HG03025 (cell line): Measurements from ENCODE around the gene ANKRD60.

Experiments used
- ATAC-seq: cut with Tn5 transposase; IDR thresholded peaks from one replicate; pipeline ENCODE4 v1.9.1; 2021; ENCODE audit warnings: mild to moderate bottlenecking, moderate library complexity; ENCODE audit not compliant: unreplicated experiment, low FRiP score

ANKRD60 gene, protein sequence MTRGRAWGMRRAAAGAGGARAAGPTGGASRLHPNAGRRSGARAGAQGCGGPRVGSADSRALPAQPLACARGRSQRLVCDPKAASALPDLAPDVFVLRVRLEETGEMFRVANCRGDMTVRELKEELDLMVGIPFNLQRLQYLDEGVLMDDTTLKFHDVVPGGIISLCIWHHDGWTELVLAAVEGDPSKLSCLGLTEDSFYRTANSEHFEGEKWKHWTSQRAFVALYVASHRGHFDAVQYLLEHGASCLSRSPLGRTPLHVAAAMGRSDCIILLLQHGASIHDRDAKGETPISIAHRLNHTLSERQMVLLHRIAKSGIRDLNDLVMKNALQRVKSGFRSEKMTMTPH

GRCh38 chr20:58228484-58229197, at the start of gene ANKRD60:
TSS of gene ANKRD60 (minus strand) at chr20:58228653. CDS start at chr20:58228653, 0 bp downstream.
- no peak for ATAC-seq

- ATAC-seq: no peak
Observed at GRCh38 chr20:58277578-58278472, 49.4 kb upstream of the ANKRD60 start.

DNA sequence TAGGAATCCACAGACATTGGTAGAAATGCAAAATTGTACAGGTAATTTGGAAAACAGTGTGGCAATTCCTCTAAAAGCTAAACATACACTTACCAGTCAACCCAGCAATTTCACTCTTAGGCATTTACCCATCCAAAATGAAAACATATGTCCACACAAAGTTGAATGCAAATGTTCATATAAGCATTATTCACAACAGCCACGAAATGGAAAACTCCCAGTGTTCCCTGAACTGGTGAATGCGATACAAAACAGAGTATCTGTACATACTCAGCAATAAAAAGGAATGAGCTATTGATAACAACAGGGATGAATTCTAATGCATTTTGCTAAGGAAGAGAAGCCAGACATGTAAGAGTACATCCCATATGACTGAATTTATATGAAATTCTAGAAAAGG, 48.7 kb upstream of the ANKRD60 start:
- no peak for ATAC-seq

GRCh38 chr20:58274384-58274783, 45.9 kb upstream of the ANKRD60 start:
- no peak for ATAC-seq

DNA sequence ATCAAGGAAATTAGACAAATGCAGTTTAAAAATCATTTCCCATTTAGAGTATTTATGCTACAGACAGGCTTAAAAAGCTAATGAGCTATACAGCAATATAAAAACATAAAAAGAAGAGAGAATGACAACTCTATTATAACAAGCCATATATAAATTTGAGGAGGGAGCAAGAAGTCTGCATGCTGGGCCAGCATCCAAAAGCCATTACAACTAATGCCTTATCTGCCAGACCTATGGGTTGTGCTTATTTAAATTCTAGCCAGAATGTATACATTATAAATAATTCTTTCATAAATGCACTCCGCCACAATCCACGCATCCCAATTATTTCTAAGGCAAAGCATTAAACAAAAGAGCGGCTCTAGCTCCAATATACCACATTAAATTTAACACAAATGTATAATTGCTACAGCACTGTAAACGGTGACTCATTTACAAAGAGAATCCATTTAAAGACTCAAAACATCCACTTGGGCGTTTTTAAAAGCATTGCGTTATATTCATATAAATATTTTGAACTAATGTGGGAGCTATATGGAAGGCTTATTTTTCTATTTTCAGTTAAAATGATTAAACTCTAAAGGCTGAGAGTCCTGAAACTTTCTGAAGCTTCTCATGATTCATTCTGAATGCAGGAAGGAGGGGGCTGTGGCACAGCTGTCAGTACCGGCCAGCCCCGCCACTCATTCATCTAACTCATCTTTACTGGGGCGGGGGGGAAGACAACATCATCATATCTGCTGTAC, 43.3 kb upstream of the ANKRD60 start:
- ATAC-seq: no peak

- no peak for ATAC-seq
Observed at GRCh38 chr20:58268936-58269619, 40.6 kb upstream of the ANKRD60 start.

DNA sequence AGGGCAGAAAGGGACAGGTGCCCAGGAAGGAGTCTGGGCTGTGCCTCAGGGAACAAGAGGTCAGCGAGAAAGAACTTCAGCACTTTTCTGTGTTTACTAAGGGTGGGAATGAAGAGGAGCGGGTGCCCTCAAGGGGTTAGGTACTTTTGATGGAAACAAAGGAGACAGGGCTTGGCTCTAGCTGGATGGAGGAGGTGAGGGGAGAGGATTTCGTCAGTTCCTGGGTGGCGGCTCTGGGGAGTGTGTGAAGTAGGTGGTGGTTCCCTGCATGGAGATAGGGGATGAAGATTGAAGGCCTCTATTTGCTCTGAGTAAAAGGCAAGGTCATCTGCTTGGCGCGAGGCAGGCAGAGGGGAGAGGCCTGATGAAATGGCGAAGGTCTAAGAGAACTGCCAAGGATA, 40.0 kb upstream of the ANKRD60 start:
- ATAC-seq: no peak

- no peak for ATAC-seq
Observed at GRCh38 chr20:58267389-58268215, 39.1 kb upstream of the ANKRD60 start.

GRCh38 chr20:58264271-58264670, 35.8 kb upstream of the ANKRD60 start:
- no peak for ATAC-seq

DNA sequence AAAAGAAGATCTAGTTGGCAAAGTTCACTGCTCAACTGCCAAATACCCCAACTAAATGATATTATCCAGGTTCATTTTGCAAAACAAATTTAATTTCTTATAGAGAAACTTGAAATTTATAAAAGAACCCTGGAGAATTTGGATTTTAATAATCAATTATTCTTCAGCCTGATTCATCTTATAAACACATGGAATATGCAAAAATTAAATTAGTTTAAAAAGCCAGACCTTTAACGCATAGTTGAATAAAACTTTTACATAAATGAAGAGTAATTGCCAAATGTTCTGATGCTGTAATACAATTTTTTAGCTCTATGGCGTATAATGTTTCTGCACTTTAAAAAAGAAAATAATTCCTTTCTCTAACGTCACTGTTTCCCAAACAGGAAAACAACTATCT, 33.2 kb upstream of the ANKRD60 start:
- ATAC-seq: no peak

DNA sequence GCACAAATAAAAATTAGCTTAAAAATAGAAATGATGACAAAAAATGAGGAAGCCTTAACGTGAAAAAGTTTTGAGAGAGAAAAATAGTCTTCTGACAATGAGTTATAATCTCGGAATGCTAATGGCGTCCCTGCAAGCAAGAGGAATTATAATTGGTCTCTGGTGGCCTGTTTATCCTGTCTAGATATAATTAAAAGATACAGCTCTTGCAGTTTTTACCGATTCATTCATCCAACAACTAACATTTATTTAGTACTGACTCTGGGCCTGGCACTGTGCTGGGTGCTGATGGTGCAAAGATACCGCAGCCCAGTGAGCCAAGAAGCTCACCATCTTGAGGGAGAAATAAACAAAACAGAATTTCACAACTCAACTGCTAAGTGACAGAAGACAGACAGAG, 31.6 kb upstream of the ANKRD60 start:
- ATAC-seq: no peak

DNA sequence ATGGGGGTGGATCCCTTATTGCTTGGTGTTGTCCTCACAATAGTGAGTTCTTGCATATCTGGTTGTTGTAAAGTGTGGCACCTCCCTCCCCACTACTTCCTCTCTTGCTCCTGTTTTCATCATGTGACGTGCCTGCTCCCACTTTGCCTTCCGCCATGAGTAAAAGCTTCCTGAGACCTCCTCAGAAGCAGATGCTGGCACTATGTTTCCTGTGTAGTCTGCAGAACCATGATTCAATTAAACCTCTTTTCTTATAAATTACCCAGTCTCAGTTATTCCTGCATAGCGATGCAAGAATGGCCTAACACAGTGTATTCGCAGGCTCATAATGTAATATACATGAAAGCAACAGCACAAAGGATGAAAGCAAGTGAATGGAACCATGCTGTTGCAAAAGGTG, 28.4 kb upstream of the ANKRD60 start:
- no peak for ATAC-seq

DNA sequence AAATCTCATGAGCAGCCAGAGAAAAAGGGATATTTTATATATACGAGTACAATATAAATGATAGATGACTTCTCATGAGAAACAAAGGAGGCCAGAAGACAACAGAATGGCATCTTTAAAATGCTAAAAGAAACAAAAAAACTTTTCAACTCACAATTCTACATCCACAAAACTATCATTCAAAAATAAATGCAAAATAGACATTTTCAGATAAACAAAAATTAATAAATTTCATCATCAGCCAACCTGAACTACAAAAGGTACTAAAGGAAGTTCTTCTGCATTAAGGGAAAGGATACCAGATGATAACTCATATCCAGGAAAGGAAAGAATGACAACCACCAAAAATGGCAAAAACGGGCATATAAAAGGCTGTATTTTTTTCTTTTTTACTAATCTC, 27.9 kb upstream of the ANKRD60 start:
- no peak for ATAC-seq

DNA sequence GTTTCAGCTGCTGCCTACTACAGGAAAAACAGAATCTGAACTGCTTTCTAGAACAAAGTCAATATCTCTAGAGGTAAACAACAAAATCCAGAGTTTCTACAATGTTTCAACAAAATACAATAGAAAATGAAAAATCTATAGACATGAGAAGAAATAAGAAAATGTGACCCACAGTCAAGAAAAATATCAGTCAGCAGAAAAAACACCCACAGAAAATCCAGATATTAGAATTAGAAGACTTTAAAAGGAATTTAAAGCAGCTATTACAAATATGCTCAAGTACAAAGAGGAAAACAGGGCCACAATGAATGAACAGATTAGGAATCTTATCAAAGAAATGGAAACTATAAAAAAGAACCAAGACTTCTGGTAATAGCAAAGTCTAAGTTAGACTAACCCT, 26.4 kb upstream of the ANKRD60 start:
- no peak for ATAC-seq

DNA sequence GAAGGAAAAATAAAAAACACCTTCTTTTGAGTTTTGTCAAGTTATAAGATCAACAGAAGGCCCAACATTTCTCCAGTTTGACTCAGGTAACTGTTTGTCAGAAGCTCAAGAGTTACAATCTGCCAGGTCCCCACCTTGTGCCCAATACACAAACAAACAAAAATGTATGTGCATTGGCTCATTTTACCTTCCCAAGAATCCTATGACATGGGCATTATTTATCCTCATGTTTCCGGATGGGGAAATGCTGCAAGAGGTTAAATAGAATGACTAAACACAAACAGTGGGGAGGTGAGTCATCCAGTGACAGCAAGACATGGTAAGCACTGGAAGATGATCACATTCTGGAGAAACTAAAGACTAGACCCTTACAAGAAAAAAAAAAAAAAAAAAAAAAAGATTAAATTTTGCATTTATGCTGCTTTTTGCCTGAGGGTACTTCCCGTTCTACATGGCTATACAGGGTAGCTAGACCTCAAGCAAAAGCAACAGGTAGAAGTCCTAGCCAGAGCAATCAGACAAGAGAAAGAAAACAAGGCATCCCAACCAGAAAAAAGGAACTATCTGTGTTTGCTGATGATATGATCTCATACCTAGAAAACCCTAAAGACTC, 23.6 kb upstream of the ANKRD60 start:
- no peak for ATAC-seq

- no peak for ATAC-seq
Observed at GRCh38 chr20:58251348-58251978, 23.0 kb upstream of the ANKRD60 start.

- ATAC-seq: no peak
Observed at GRCh38 chr20:58246346-58246745, 17.9 kb upstream of the ANKRD60 start.

DNA sequence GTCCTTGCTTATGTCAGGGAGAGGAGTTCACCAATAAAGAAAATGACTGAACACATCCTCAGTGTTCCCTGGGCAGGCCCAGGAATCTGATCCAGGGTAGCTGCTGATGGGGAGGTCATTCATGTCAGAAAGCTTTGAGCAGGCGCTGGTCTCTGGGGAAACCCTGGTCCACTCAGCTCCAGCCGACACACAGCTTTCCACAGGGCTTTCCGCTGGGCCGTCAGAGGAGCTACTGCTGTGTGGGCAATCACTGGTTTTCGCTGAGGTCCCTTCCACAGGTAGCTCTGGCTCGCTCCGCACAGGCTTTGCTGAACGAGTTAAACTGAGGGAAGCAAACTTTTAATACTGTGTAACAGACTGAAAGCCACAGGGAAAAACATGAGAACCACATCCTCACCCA, 17.5 kb upstream of the ANKRD60 start:
- ATAC-seq: no peak
